IPS DF 6.9 (cell line): Measurements from ENCODE around the gene CDHR2.
"Not testable (repeated sequence)": the region's sequence is repeated elsewhere in the genome, so short reads cannot be mapped to it uniquely, and the experiment has no call there.

Experiments used
- DNase-seq: peaks from one replicate; pipeline ENCODE4 v3.0.0-alpha.2; 2013; ENCODE audit warnings: low read depth, low spot score
- H3K27ac ChIP-seq: one replicate; pipeline ENCODE4 v1.5.1; 2013; ENCODE audit warnings: low read length, control low read depth
- H3K27me3 ChIP-seq: 2 replicates; pipeline ENCODE4 v1.6.1; 2013; ENCODE audit warnings: mild to moderate bottlenecking, low read length; ENCODE audit not compliant: control insufficient read depth, insufficient read depth
- H3K36me3 ChIP-seq: 2 replicates; pipeline ENCODE4 v1.6.1; 2013; ENCODE audit warnings: low read length; ENCODE audit not compliant: control insufficient read depth, insufficient read depth
- H3K4me1 ChIP-seq: 2 replicates; pipeline ENCODE4 v1.6.1; 2013; ENCODE audit warnings: low read length; ENCODE audit not compliant: control insufficient read depth, insufficient read depth
- H3K4me3 ChIP-seq: 2 replicates; pipeline ENCODE4 v1.5.1; 2013; ENCODE audit warnings: mild to moderate bottlenecking, low read length
- H3K9me3 ChIP-seq: 2 replicates; pipeline ENCODE4 v1.6.1; 2013; ENCODE audit warnings: low read length, inconsistent platforms; ENCODE audit not compliant: control insufficient read depth, insufficient read depth
- WGBS: extraction: QIAGEN DNeasy Blood & Tissue Kit; methylation state at CpG from one replicate; pipeline ENCODE4 v1.1.7; 2013; ENCODE audit warnings: mixed read lengths, missing lambda C conversion rate; ENCODE audit not compliant: insufficient read length, insufficient coverage; 5-methylcytosine and 5-hydroxymethylcytosine counted together

Gene CDHR2

DNA sequence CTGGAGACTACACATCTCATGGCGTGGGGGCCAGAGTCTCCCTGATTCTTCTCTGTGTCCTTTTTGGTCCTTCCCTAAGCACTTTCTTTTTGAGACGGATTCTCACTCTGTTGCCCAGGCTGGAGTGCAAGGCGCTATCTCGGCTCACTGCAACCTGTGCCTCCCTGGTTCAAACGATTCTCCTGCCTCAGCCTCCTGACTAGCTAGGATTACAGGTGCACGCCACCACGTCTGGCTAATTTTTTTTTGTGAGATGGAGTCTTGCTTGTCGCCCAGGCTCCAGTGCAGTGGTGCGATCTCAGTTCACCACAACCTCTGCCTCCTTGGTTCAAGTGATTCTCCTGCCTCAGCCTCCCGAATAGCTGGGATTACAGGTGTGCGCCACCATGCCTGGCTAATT, 1.8 kb downstream of the CDHR2 start:
- H3K27ac ChIP-seq, H3K9me3 ChIP-seq, H3K4me1 ChIP-seq, H3K36me3 ChIP-seq, H3K4me3 ChIP-seq, DNase-seq, H3K27me3 ChIP-seq: not testable (repeated sequence)
- no CpG with 5 or more reads among the region's 11 CpGs for WGBS

DNA sequence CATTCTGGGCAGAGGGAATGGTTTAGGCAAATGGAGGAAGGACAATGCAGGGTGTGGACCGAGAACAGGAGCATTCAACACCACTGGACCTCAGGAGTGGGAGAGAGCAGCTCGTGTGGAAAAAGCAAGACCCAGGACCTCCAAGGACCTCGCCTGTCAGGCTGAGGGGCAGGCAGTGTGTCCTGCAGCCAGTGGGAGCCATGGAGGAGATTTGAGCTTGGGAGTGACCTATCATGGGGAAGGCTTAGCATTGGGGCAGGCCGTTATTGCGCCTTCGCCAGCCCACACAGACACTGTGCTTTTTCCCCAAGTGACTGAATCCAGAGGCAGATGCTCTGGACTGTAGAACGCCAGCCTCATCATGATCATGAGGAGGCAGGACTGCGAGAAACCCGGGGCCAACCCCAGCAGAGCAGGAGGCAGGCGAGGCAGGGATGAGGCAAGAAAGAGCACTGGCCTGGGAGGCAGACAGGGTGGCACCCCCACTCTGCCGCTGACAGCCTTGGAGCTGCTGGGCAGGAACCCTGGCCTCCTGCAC, 3.3 kb downstream of the CDHR2 start:
- peaks cover 2% of the 10 kb centered on the region for H3K4me1 ChIP-seq

DNA sequence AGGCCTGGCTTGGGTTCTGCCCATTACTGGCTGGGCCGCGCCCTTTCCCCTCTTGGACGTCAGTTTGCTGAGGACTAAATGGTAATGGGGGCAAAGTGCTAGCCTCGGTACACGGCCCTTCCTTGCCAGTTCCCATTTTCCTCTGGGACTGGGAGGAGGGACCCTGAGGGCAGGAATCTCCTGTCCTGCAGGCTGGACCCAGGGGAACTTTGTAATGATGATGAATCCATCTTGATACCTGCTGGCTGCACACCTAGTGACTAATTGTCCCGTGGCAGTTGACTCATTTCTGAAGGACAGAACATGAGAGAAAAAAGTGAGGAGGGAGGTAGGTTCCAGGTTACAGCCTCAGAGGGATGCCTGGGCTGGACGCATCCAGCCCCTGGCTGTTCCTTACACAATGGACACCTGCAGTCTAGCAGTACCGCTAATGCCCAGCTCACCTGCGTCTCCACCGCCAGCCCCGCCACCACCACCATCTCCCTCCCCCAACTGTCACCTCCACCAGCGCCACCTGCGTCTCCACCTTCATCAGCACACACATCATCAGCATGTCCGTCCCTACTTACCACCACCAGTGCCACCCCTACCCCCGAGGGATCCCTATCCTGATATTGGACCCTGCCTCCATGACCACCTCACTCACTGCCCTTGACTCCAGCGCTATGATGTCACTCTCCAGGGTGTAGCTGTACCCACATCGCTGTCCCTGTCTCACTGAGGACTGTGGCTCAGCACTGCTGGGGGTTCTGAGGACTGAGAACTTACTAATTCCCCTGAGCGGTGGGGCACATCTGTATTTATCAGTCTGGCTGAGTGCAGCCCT, 4.3 kb downstream of the CDHR2 start:
- Histone ChIP-seq H3K9me3 (no peaks in the 10 kb centered on the region), H3K27ac (no peak overlapping the region), H3K27me3 (no peaks in the 10 kb centered on the region), H3K4me3 (no peak overlapping the region), H3K36me3 (no peaks in the 10 kb centered on the region), H3K4me1 (peaks cover 2% of the 10 kb centered on the region)
- WGBS, result no CpG with 5 or more reads among the region's 18 CpGs
- DNase-seq, result no peak

More for the DNA sequence above, 3.3 kb downstream of the CDHR2 start:
- H3K36me3 ChIP-seq, result no peaks in the 10 kb centered on the region
- no peak overlapping the region for H3K4me3 ChIP-seq
- H3K9me3 ChIP-seq, result no peaks in the 10 kb centered on the region
- DNase-seq, result no peak
- no peak overlapping the region for H3K27ac ChIP-seq
- WGBS, result no CpG with 5 or more reads among the region's 11 CpGs
- H3K27me3 ChIP-seq, result no peaks in the 10 kb centered on the region

DNA sequence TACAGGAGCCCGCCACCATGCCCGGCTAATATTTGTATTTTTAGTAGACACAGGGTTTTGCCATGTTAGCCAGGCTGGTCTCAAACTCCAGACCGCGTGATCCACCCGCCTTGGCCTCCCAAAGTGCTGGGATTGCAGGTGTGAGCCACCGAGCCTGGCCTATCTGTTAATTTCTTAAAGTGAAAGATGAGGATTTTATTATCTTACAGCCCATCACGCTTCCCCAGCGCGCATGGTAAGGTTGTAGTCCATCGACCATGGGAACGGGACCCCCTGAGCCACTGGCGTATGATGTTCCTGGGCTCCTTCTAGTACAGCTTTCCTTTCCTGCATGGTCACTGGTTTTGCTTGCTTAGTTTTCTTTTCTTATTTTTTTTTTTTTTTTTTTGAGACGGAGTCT, 8.7 kb downstream of the CDHR2 start:
- Histone ChIP-seq H3K4me3 (no peak overlapping the region), H3K27ac (no peak overlapping the region), H3K27me3 (no peaks in the 10 kb centered on the region), H3K4me1 (peaks cover 2% of the 10 kb centered on the region), H3K36me3 (no peaks in the 10 kb centered on the region), H3K9me3 (no peaks in the 10 kb centered on the region)
- no peak for DNase-seq
- no CpG with 5 or more reads among the region's 13 CpGs for WGBS

DNA sequence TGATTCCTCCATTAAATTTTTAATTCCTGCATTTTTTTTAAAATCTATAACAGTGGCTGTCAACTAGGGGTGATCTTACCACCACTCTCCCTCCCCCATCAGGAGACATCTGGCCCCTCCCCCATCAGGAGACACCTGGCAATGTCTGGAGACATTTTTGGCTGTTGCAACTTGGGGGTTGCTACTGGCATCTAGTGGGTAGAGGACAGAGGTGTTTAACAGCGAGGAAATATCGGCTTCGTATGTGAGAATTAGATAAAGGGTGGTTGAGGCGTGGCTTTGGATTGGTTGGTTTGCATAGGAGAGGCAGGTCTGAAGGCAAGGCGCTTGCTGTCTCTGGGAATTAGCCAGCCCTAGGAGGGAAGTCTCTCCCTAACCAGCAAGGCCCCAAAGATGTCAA, 10.5 kb downstream of the CDHR2 start:
- DNase-seq, result no peak
- Histone ChIP-seq H3K9me3 (no peaks in the 10 kb centered on the region), H3K36me3 (no peaks in the 10 kb centered on the region), H3K4me3 (no peak overlapping the region), H3K27me3 (no peaks in the 10 kb centered on the region), H3K4me1 (no peaks in the 10 kb centered on the region), H3K27ac (no peak overlapping the region)
- no CpG with 5 or more reads among the region's 5 CpGs for WGBS

DNA sequence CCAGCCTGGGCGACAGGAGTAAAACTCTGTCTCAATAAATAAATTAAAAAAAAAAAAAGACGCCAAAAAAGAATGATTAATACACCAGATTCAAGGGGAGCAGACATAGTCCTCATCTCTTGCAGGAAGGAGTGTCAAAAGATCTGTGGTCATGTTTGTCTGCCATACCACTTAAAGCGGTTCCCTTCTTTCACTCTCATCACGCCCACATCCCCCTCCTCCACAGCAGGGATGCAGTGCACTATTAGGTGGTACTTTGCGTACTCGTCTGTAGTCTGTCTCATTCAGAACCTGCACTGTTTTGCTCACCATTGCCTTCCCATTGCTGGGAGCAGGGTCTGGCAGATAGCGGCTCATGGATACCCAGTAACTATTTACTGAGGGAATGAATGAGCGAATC, 11.2 kb downstream of the CDHR2 start:
- H3K27ac ChIP-seq, result no peak overlapping the region
- H3K36me3 ChIP-seq, result no peaks in the 10 kb centered on the region
- H3K27me3 ChIP-seq, result no peaks in the 10 kb centered on the region
- H3K4me1 ChIP-seq, result no peaks in the 10 kb centered on the region
- DNase-seq, result no peak
- no peak overlapping the region for H3K4me3 ChIP-seq
- H3K9me3 ChIP-seq, result no peaks in the 10 kb centered on the region
- no CpG with 5 or more reads among the region's 8 CpGs for WGBS

DNA sequence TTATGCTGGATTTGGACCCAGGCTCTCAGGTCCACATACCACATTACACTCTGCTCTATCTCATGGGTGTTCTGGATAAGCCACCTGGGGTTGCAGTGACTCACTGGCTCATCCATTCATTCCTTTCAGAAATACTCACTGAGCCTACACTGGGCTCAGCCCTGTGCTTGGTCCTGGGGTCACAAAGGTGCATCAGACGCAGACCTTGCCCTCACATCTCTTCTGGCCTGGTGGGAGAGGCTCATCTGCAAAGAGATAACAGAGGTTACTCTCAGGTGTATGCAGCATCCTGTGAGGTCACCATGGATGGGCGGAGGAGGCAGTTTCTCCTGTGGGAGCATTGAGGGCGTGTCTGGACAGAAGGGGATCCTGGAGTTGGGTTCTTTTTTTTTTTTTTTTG, 12.1 kb downstream of the CDHR2 start:
- no peaks in the 10 kb centered on the region for H3K9me3 ChIP-seq
- DNase-seq, result no peak
- no CpG with 5 or more reads among the region's 3 CpGs for WGBS
- no peaks in the 10 kb centered on the region for H3K4me1 ChIP-seq
- no peaks in the 10 kb centered on the region for H3K36me3 ChIP-seq
- no peak overlapping the region for H3K27ac ChIP-seq
- no peaks in the 10 kb centered on the region for H3K27me3 ChIP-seq
- H3K4me3 ChIP-seq, result no peak overlapping the region

DNA sequence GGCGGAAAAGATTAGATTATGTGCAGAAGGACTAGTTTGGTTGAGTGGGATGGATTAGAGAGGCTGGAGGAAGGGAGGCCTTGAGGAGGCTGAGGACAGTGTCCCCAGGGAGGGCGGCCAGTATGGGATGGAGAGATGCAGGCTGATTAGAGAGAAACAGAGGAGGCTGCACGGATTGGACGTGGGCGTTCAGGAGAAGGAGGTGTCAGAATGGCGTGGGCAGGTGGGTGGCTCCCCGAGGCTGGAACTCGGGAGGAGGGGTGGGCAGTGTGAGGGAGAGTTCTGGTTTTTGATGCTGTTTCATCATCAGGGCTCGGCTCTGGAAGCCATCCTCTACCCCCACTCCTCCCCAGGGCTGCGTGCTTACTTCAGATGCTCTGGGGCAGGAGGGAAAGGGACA, 13.0 kb downstream of the CDHR2 start:
- H3K36me3 ChIP-seq, result no peaks in the 10 kb centered on the region
- no peaks in the 10 kb centered on the region for H3K4me1 ChIP-seq
- no peak overlapping the region for H3K27ac ChIP-seq
- no peak for DNase-seq
- H3K4me3 ChIP-seq, result no peak overlapping the region
- no peaks in the 10 kb centered on the region for H3K27me3 ChIP-seq
- H3K9me3 ChIP-seq, result no peaks in the 10 kb centered on the region
- 100% methylated on average over 1 of the region's 10 CpGs for WGBS

DNA sequence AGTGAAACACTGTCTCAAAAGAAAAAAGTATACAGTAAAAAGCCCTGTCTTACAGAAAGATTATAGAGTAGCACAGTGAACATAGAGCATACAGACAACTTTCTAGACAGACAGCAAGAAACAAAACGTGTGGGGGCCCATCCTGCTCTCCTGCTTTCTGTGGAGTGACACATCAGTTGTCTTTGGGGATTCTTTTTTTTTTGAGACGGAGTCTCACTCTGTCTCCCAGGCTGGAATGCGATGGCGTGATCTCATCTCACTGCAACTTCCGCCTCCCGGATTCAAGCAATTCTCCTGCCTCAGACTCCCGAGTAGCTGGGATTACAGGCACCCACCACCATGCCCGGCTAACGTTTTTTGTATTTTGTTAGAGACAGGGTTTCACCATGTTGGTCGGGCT, 14.9 kb downstream of the CDHR2 start:
- DNase-seq, result no peak
- Histone ChIP-seq H3K4me1 (no peaks in the 10 kb centered on the region), H3K27me3 (no peaks in the 10 kb centered on the region), H3K4me3 (no peak overlapping the region), H3K9me3 (no peaks in the 10 kb centered on the region), H3K36me3 (no peaks in the 10 kb centered on the region), H3K27ac (no peak overlapping the region)
- no CpG with 5 or more reads among the region's 10 CpGs for WGBS

DNA sequence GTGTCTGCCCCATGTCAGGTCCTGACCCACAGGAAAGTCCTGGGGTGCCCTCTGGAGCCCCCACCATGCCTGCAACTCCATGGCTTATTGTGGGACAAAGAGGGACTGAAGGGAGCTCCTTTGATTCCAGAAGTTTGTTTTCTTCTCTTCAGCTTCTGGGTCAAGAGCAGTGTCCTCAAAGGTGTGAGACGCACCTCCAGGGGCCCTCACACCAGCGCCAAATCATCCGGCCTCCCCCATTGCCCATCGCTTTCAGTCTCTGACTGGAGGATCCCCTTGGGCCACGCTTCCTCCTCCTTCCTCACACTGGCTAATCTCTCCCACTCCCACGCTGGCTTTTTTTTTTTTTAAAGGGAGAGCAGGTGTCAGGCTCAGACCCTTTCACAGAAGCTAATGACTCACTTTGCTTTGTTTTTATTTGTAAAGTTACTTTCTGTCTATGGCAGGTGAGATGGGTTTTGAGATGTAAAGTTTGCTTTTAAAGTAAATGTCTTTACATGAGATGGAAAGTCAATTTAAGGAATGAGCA, 16.7 kb downstream of the CDHR2 start:
- Histone ChIP-seq H3K27ac (no peak overlapping the region), H3K4me1 (no peaks in the 10 kb centered on the region), H3K9me3 (no peaks in the 10 kb centered on the region), H3K36me3 (no peaks in the 10 kb centered on the region), H3K27me3 (no peaks in the 10 kb centered on the region), H3K4me3 (no peak overlapping the region)
- no CpG with 5 or more reads among the region's 6 CpGs for WGBS
- no peak for DNase-seq

DNA sequence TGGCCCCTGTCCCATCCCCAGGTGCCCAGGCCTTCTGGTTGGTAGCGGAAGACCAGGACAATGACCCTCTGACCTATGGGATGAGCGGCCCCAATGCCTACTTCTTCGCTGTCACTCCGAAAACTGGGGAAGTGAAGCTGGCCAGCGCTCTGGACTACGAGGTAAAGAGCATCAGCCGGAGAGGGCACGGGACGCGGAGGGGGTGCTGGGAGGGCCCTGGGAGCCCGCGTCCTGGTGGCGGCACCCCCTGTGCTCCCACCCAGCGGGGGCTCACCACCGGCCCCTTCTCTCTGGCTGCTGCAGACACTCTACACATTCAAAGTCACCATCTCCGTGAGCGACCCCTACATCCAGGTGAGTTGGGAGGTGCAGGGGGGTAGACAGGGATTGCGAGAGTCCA, 19.5 kb downstream of the CDHR2 start:
- Histone ChIP-seq H3K27ac (no peak overlapping the region), H3K9me3 (no peaks in the 10 kb centered on the region), H3K4me3 (no peak overlapping the region), H3K27me3 (no peaks in the 10 kb centered on the region), H3K36me3 (no peaks in the 10 kb centered on the region), H3K4me1 (no peaks in the 10 kb centered on the region)
- no peak for DNase-seq
- WGBS, result no CpG with 5 or more reads among the region's 18 CpGs
